Measurements from ENCODE around the gene RNF26. TPM values are rescaled to one million over a fixed set of nuclear protein-coding genes. Genes with fewer than 3 reads are reported as not detected.

The RNF26 gene
- total RNA-seq, 1 experiment from 2014 or later, result 64.3 TPM

DNA sequence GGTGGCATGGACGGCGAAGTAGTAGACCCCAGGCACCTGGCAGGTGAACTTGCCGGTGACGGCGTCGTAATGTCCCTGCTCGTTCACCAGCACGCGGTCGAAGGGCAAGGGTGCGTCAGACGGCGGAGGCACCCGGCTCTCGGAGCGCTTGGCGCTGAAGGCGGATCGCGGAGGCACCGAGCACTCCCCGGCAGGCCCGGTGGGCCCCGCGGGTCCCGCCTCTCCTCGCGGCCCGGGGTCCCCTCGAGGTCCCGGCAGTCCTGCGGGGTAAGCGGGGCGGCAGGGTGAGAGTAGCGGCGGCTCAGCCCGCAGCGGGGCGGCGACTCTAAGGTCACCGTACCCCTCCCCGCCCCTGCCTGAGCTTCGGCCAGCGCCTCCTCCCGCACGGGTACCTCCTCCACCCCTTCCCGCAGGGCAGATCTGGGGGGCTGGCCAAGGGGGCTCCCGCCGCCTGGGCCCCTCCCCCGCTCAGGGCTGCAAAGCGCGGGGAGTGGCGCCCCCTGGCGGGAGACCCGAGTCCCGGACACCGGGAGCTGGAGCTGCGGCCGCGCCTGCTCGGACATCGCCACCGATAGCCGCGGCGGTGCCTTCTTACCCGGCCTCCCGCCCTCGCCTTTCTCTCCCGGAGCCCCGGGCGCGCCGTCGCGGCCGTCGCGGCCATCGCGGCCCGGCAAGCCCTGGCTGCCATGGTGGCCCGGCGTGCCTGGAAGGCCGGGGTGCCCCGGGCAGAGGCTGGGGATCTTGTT, 5.4 kb downstream of the RNF26 start:
- Histone ChIP-seq H3K27me3 (ENCODE audit: insufficient read depth, low read depth) (peaks cover 17% of the 10 kb centered on the region), H3K9me3 (ENCODE audit: insufficient read depth, low read depth) (no peaks in the 10 kb centered on the region), H3K79me2 (ENCODE audit: low read depth) (peaks cover 18% of the 10 kb centered on the region), H3K4me1 (replicated peaks; ENCODE audit: insufficient read depth) (peaks cover 16% of the 10 kb centered on the region), H3K27ac (no peak overlapping the region), H3K9me2 (ENCODE audit: insufficient read depth) (no peaks in the 10 kb centered on the region), H3K4me2 (no peak overlapping the region), H4K20me1 (ENCODE audit: insufficient read depth) (no peaks in the 10 kb centered on the region), H3F3A (ENCODE audit: insufficient read depth, low read depth) (peaks cover 25% of the 10 kb centered on the region; the same call in 1 of the 2 replicates), H3K36me3 (ENCODE audit: low read depth) (no peaks in the 10 kb centered on the region), H3K4me3 (no peak overlapping the region), H2AFZ (no peak overlapping the region)
- intact Hi-C loops (cut with micrococcal nuclease; ENCODE audit: unreplicated experiment), result loop anchor here (5.0 kb wide), 1 partner anchor 412 kb away; the partner anchor contains the start of gene BCL9L
- DNase-seq, result peak in 1 of 2 experiments; percentile 59
- no peak for TF ChIP-seq EZH2 (IDR thresholded peaks at IDR 0.05; ENCODE audit: low read depth)
- TF ChIP-seq, protein P1, sequence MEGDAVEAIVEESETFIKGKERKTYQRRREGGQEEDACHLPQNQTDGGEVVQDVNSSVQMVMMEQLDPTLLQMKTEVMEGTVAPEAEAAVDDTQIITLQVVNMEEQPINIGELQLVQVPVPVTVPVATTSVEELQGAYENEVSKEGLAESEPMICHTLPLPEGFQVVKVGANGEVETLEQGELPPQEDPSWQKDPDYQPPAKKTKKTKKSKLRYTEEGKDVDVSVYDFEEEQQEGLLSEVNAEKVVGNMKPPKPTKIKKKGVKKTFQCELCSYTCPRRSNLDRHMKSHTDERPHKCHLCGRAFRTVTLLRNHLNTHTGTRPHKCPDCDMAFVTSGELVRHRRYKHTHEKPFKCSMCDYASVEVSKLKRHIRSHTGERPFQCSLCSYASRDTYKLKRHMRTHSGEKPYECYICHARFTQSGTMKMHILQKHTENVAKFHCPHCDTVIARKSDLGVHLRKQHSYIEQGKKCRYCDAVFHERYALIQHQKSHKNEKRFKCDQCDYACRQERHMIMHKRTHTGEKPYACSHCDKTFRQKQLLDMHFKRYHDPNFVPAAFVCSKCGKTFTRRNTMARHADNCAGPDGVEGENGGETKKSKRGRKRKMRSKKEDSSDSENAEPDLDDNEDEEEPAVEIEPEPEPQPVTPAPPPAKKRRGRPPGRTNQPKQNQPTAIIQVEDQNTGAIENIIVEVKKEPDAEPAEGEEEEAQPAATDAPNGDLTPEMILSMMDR (conservative IDR thresholded peaks at IDR 0.05), result peak; percentile 63
- ChIA-PET CTCF (interaction anchor here (0.6 to 1.4 kb wide), 8 partner anchors 28 to 844 kb away, joined by 3 to 9 read pairs (median 3); no protein-coding TSS in a partner anchor), POLR2A (ENCODE audit: unreplicated experiment) (no interaction called here)
- no TSS peak for BruUV-seq (replicated peaks)

DNA sequence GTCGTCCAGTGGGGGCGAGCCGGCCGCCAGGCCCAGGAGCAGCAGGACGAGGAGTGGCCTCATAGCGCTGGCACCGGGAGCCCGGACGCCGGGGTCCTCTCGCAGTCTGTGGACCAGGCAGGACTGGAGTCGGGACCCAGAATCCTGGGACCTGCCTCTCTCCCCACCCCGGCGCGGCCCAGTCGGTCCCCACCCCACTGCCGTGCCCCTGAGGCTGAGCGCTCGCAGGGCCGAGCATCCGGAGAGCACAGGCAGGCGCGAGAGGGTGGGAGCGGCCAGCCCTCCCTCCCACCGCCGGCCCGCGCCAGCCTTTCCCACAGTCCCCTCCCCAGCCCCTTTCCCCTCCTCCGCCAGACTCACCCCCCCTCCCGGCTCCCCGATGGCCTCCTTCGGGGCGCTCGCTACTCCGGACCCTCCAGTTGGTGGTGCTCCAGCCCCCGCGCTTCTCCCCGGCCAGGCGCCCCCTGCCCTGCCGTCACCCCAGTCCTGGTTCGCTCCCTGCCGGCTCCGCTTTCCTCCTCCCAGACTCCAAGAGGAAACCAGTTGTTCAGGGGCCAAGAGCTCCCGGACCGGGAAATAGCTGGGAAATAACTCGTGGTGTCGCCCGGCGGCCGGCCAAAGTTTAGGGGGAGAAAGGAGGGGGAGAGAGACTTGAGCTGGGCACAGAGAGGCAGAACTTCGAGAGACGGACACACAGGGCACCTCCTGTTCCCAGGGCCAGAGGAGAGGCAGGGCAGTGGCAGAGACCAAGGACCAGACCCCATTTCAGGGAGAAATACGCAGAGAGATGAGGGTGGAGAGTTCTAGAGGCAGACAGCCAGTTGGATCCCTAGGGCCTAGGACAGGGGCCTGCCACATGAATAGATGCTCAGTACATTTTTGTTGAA, 6.3 kb downstream of the RNF26 start, which contains the start of gene C1QTNF5:
C1QTNF5 (minus strand) TSS at position 549 of the 887 bp plus-strand sequence; CDS start at position 63, 486 bp downstream.
- DNase-seq, result no peak
- ChIA-PET CTCF (interaction anchor here (0.6 to 1.4 kb wide), 8 partner anchors 28 to 843 kb away, joined by 3 to 9 read pairs (median 3); no protein-coding TSS in a partner anchor), POLR2A (ENCODE audit: unreplicated experiment) (interaction anchor here (0.7 kb wide), 1 partner anchor 293 kb away, joined by 3 read pairs; no protein-coding TSS in a partner anchor)
- H3K36me3 ChIP-seq (ENCODE audit: low read depth), result no peaks in the 10 kb centered on the region
- H2AFZ ChIP-seq, result no peak within 1 kb of the TSS
- peaks cover 17% of the 10 kb centered on the region for H3K27me3 ChIP-seq (ENCODE audit: insufficient read depth, low read depth)
- H3K9me2 ChIP-seq (ENCODE audit: insufficient read depth), result no peaks in the 10 kb centered on the region
- no peaks in the 10 kb centered on the region for H3K9me3 ChIP-seq (ENCODE audit: insufficient read depth, low read depth)
- peaks cover 25% of the 10 kb centered on the region; the same call in 1 of the 2 replicates for H3F3A ChIP-seq (ENCODE audit: insufficient read depth, low read depth)
- no peaks in the 10 kb centered on the region for H4K20me1 ChIP-seq (ENCODE audit: insufficient read depth)
- no peak within 1 kb of the TSS for H3K4me3 ChIP-seq
- peaks cover 10% of the 10 kb centered on the region for H3K79me2 ChIP-seq (ENCODE audit: low read depth)
- TF ChIP-seq EZH2 (IDR thresholded peaks at IDR 0.05; ENCODE audit: low read depth), result no peak
- TF ChIP-seq, protein P1 (conservative IDR thresholded peaks at IDR 0.05), result no peak
- peaks cover 9% of the 10 kb centered on the region for H3K4me1 ChIP-seq (replicated peaks; ENCODE audit: insufficient read depth)
- BruUV-seq (replicated peaks), result no TSS peak
- H3K4me2 ChIP-seq, result no peak within 1 kb of the TSS
- H3K27ac ChIP-seq, result no peak within 1 kb of the TSS
- intact Hi-C loops (cut with micrococcal nuclease; ENCODE audit: unreplicated experiment), result no loop called here

Measured in PC-9 (cell line).